Measurements from ENCODE around the gene SCARB1.

SCARB1 gene

DNA sequence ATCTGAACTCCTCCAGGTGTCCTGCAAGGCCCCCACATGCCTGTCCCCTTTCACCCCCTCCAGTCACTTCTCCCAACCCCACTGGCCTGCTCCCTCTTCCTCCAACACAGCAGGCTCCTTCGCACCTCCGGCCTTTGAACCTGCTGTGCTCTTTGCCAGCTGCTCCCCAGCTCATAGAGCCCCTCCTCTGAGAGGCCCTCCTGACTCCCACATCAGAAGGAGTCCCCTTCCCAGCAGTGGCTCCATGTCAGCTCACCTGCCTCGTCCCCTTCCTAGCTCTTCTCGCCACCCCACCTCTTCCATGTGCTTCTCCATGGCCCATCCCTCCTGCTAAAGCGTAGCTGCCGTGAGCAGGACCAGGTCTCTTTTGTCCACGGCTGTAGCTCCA, 22.1 kb downstream of the SCARB1 start:
- no peak for DNase-seq

DNA sequence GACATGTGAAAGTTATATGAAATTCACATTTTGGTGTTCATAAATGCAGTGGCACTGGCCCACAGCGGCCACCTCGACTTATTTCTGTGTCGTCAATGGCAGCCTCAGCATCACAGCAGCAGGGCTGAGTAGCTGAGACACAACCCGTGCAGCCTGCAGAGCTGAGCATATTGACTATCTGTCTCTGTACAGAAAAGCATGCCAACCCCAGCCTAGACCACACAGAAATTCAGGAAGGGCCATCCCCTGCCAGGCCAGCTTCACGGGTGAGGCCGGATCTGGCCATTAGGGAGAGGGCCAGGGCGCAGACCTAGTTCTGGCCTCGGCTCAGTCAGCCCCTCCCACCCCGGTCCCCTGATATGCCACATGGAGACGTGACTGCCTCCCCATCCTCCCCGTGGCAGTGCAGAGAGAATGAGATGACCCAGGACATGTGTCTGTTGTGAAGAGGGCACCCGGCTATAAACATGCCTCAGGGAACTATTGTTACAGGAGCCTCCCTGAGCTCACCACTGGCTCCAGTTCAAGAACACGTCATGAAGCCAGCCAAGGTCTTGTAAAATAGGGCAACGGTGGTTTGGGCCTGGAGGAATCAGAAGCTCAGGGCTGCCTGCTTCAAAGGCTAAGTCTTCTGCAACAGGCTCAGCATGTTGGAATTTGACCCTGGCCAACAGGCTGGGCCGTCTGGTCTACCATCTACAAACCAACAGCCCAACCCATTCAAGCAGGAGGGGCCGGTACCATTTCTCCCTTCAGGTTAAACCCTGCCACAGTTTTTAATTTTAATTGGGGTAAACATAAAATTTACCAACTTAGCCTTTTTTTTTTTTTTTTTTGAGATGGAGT, 25.5 kb downstream of the SCARB1 start:
- no peak for DNase-seq

DNA sequence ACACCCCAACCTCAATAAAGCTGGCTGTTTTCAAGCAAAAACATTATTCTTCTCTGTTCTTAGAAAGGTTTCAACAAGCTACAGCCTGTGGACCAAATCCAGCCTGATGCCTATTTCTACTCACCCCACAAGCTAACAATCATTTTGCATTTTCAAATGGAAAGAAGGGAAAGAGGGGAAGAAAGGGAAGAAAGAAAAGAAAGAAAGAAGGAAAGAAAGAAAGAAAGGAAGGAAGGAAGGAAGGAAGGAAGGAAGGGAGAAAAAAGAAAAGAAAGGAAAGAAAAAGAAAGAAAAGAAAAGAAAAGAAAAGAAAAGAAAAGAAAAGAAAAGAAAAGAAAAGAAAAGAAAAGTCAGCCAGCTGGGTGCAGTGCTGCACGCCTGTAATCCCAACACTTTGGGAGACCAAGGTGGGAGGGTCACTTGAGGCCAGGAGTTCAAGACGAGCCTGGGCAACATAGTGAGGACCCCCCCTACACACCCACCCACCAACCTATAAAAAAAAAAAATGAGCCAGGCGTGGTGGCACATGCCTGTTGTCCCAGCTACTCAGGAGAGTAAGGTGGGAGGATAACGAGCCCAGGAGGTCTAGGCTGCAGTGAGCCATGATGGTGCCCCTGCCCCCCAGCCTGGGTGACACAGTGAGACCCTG, 26.3 kb downstream of the SCARB1 start:
- no peak for DNase-seq

DNA sequence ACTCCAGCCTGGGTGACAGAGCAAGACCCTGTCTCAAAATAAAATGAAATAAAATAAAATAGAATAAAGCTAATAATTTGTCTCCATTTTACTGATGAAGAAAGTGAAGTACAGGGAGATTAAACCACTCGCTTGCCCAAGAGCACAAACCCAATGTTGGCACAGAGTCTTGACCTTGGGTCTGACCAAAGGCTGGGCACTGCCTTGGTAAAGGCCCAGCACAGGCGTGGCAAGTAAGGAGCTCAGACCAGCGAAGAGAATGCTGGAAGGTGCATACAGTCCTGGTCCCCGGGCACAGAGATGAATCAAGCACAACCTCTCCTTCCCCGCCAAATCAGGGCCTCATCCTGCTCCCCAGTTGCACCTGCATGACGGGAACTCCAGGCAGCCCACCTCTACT, 26.9 kb downstream of the SCARB1 start:
- DNase-seq: no peak

DNA sequence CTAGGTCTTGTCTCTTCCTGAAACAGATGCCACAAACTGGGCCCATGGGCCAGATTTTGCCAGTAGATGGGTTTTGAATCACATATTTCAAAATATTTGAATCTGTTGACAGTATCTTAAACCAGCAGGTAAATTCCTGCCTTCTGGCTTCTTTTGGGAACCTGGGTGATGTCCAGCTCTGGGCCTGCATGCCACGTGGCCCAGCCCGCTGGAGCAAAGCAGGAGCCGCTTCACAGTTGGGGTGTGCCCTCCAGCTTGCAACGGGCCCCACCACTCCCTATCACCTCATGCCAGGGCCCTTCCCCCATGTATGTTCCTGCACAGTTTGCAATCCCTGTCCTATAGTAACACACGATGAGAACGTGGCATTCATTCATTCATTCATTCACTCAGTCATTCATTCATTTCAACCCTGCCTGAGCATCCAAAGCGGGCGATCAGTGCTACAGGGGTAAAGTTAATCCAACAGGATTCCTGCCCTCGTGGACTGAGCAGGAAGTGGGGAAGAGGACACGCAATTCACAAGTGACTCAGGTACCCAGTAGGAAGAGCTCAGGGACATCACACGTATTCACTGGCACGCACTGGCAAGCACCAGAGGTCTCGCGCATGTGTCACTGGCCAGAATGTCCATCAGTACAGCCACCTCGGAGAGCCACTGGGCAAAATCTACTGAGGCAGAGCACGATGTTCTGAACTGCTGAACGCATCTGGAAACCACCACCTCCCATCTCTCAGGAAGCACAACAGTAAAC, 27.8 kb downstream of the SCARB1 start:
- DNase-seq: no peak

DNA sequence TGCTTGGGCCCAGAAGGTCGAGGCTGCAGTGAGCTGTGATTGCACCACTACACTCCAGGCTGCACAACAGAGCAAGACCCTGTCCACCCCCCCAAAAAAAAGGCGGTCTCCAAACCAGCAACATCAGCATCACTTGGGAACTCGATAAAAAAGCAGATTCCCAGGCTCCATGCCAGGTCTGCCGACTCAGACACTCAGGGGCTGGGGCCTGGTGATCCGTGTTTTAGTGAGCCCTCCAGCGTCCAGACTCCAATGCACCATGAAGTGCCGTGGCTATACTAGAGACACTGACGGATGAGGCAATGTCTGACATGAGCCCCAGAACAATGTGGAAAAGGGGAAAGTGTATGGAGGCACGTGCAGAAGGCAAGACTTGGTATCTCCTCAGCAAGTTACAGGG, 28.8 kb downstream of the SCARB1 start:
- no peak for DNase-seq

DNA sequence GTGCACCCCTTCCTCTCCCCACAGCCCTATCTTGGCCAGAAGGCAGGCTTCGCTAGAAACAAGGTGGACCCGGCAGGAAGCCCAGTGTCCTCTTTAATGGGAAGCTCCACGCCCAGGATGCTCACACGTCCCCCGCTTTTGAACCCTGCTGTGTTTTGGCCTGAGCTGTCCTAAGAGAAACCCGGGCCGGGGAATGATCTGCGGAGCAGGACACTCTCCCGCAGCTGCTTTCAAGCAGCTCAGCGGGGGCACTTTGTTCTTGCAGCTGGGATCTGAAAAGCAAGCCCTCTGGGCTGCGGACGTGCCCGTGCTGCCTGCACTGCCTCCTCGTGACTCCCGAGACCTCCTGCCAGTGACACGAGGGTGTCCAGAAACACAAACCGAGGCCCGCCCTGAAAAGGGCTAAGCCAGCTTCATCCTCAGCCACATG, 30.0 kb downstream of the SCARB1 start:
- DNase-seq: no peak

DNA sequence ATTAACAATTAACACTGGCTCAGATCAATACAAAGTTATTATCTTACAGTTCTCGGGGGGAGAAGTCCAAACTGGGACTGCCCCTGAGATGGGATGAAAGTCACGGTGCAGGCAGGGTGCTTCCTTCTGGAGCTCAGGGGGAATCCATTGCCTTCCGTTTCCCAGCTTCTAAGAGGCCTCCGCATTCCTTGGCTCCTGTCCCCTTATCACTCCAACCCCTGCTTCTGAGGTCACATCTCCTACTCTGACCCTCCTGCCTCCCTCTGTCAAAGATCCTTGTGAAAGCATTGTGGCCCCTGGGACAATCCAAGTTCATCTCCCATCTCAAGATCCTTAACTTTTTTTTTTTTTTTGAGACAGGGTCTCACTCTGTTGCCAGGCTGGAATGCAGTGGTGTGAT, 30.8 kb downstream of the SCARB1 start:
- DNase-seq: no peak

DNA sequence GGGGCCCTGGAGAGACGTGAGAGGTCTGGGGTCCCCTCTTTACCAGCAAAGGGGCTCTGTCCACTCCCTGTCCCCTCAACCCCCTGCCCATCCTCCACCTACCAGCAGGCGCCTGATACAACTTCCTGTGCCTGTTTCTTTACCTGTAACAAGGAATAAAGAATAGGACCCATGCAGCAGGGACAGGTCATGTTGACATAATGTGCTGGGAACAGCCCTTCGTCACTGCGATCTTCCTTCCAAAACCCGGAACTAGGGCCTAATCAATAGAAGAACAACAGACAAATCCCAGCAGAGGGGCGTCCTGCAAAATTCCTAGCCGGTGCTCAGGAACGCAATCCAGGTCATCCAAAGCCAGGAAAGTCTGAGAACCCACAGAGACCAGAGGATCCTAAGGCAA, 32.1 kb downstream of the SCARB1 start:
- DNase-seq: no peak

DNA sequence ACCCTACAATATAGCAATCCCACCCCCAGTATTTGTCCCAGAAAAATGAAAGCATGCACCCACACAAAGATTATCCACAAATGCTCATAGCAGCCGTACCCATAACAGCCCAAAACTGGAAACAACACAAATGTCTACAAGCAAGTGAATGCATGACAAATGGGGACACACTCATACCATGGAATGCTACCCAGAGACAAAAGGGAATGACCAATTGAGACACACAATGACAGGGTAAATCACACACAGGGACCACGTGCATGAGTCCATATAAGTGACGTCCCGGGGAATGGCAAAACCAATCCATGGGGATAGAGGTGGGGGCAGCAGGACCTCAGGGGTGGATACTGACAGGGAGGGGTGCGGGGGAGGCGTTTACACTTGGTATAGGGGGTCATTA, 33.4 kb downstream of the SCARB1 start:
- DNase-seq: no peak

DNA sequence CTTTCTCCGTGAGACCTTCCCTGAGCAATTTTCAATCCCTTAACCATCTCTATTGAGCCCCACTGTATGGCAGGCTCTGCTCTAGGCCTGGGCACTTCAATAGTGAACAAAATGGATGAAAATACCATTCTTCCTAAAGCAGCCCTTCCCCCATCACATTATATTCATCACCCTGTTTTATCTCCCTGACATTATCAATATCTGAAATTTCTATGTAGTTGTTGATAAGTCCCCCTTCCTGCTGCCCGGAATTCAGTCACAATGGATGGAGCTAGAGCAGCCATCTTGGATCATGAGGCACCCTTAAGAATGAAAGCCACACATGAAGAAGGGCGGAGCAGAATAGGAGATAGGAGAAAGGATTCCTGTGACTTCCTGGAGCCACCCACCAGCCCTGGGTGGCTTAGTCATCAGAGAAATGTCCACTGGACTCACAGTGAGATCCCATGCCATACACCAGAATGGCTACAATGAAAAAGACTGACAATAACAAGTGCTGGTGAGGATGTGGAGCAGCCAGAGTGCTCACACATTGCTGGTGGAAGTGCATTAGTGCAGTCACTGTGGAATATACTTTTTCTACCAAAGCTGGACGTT, 33.9 kb downstream of the SCARB1 start:
- no peak for DNase-seq

DNA sequence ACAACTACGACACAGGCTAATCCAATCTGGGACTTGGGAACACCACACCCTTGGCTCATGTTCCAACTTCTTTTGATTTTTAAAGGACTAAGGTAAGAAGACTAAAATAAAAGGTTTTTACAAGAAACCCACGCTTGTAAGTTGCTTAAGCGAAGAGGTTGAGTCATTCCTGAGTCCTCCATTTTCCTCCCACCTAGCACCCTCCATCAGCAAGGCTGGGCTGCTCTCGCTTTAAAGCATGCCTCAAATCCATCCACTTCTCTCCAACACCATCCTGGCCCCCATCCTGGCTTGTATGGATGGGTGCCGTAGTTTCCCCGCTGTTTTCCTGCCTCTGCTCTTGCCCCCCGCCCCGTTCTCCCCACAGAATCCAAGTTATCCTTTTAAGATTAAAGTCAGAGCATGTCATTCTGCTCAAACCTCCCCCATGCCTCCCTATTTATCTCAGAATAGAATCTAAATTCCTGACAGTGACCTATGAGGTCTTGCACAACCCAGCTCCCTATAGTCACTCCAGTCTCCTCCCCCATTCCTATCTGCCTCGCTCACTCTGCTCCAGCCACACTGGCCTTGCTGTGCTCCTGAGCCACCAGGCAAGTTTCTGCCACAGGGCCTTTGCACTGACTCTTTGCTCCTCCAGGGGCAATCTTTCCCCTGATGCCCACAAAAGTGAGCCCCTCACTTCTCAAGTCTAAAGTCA, 34.5 kb downstream of the SCARB1 start:
- DNase-seq: no peak

DNA sequence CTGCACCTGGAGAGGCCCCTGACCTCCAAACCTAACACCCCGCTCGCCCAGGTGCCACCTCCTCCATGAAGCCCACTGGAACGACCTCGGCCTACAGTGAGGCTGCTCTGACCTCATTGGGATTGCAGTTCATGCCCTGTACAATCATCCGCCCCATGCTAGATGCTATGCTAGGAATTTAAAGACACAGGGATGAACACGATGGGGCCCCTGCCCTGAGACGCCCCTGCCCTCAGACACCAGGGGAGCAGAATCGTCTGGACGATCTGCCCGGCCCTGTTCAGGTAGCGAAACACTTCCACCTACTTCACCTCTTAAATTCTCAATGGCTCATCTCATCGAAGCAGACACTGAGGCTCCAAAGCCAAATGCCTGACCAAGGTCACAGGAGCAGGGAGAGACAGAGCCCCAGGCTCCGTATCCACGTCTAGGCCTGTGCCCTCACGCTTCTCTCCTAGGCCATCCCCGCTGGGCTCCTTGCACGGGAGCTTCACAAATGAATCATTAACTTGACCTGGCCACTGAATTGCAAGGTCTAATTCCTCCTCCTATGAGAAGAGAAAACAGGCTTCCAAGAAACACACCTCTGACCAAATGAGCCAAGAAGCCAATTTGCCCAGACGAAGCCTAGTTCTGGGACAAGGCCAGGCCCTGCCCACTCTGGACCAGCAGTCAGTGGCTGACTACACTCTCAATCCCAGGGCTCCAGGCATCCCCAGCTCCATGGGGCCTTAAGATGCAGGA, 35.2 kb downstream of the SCARB1 start:
- no peak for DNase-seq

DNA sequence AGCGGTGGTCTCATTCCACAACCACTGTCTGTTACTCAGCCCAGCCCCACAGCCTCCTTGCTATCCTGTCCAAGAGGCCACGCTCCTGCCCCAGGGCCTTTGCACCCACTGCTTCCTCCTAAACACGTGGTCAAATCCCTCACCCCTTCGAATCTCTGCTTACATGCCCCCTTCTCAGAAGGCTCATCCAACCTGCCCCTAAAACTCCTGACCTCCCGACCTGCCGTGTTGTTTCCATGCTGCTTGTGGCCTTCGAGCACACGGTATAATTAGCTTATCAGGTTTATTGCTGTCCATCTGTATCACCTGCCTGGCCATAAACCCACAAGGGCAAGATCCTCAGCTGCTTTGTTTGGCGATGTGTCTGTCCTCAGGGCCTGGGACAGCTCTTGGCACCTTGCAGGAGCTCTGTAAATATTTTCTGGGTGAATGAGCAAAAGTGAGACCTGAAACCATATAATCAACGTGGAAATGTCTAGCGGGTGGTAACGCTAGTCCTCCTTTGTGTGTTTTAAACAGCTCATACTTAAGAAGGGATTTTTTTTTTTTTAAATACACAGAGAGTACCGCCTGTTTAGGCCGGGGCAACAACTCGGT, 36.0 kb downstream of the SCARB1 start:
- DNase-seq: no peak

DNA sequence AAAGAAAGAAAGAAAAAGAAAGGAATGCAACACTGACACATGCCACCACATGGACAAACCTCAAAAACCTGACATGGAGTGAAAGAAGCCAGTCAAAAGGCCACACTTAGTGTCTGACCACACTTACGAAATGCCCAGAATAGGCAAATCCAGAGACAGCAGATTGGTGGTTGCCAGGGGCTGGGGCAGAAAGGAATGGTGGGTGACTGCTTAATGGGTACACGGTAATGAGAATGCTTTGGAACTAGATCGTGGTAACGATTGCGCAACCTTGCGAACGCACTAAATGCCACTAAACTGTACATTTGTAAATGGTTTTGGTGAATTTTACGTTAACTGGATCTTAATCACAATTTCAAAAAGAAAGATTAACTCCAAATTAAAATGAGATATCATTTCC, 39.5 kb downstream of the SCARB1 start:
- no peak for DNase-seq

DNA sequence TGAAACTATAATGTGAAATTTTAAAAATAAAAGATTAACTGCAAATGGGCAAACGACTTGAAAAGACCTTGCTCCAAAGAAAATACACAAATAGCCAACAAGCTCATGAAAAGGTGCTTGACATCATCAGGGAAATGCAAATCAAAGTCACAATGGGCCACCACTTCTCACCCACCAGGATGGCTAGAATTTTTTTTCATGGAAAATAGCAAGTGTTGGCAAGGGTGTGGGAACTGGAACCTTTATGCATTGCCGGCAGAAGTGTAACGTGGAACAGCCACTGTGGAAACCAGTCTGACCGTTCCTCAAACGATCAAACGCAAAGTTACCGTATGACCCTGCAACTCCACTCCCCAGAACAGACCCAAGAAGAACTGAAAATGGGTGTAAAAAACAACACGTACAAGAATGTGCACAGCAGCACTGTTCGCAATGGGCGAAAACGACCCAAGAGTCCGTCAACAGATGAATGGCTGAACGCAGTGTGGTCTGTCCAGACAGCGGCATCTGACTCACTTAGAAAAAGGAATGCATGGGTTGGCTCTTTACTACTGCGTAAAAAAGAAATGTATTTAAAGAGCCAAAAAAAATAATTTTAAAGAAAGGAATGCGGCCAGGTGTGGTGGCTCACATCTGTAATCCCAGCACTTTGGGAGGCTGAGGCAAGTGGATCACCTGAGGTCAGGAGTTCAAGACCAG, 40.2 kb downstream of the SCARB1 start:
- DNase-seq: no peak

DNA sequence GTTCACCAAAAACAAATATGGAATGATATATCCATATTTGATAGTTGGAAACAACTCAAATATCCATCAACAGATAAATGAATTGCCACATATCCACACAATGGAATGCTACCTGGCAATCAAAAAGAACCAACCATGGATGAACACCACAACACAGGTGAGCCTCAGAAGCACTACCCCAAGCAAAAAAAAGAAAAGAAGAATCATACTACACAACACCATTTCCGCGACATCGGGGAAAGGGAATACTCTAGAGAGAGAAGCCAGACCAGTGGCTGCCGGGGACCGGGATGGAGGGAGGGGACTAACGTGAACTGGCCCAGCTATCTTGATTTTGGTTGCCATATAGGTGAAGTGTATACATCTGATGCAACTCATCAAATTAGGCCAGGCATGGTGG, 41.4 kb downstream of the SCARB1 start:
- no peak for DNase-seq

DNA sequence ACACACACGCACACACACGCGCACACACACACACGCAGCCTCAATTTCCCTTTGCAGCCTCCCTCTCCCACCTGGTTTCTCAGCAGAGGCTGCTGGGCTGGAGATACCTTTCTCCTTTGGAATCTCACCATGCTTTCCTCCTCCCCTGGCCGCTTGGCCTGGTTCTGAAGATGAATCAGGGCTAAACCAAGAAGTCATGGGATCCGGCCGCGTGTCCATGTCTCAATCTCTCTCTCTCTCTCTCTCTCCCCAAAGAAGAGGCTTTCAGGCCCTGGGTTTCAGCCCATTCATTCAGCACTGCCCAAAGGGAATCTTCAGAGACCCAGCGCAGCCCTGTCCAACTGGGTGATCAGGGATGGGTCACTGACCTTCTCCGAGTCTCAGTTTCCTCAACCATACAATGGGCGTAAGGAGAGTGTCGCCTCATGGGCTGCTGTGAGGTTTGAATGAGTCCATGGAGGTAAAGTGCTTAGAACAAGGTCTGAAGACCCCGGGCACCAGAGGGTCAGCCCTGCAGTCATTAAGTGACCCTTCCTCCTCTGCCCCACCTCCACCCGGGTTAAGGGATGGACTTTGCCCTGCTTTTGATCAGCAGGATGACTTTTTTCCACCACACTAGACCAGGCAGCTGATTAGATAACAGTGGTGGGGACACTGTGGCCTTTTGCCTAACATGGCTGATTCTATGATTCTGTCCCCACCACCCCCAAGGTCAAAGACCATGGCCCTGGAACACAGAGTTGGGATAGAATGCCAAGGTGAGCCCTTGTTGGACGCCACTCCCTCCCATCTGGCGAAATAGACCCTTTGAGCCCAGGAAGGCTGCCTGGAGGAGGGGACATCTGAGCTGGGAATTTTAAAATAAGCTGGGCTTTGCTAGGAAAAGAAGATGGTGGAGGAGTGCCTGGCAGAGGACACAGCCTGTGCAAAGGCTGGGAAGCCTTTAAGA, 42.1 kb downstream of the SCARB1 start:
- no peak for DNase-seq

DNA sequence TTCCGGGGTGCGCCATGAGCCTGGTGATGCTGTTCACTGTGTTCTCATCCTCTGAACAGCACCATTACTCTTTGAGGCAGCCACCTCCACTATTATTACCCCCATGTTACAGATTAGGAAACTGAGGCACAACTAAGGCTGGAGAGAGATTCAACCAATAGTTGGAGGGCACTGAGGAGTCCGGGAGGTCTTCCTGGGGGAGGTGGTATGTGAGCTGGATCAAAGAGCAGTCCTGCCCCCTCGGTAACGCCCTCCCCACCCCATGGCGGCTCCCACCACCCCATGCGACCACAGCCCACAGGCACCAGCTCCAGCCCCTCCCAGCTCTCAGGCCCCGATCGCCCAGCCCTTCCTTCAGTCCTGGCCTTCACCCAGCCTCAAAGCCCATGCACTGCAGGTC, 43.5 kb downstream of the SCARB1 start:
- no peak for DNase-seq

DNA sequence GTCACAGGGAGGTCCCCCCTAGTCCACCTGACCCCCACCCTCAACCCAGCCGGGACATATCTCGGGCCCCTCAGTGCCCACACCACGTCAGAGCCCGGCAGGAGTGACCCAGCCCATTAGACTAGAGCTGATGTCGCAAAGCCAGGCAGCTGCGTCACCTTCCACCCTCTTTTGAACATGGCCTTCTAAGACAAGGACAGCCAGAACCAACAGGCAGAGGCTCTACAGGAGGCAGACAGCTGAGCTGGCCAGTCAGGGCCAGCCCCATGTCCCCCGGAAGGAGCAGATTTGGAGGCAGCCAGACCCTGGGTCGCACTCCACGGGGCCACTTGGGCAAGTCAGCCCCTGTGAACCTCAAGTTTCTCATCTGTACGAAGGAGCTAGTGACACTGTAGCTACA, 44.1 kb downstream of the SCARB1 start:
- no peak for DNase-seq
